ENCODE measurements around the gene ARMCX2. TPM values are rescaled to one million over a fixed set of nuclear protein-coding genes. Genes with fewer than 3 reads are reported as not detected.

The ARMCX2 gene
- polyA plus RNA-seq, 2 of the 4 experiments (the other 2 are of a cell fraction): 0.13 TPM; not detected in 1

GRCh38 chrX:101686574-101686973 is 26.9 kb upstream of the ARMCX2 start:
- no peak for TF ChIP-seq RCOR1 (IDR thresholded peaks at IDR 0.05; ENCODE audit: low read depth, low read length)
- TF ChIP-seq EP300 (IDR thresholded peaks at IDR 0.05): no peak
- no peak for TF ChIP-seq USF2 (IDR thresholded peaks at IDR 0.05)
- no peak for TF ChIP-seq SREBF2 (IDR thresholded peaks at IDR 0.05)
- TF ChIP-seq BHLHE40 (IDR thresholded peaks at IDR 0.05; ENCODE audit: low read depth, low read length): no peak
- no peak for TF ChIP-seq ZSCAN20 (CRISPR knock-in tag; IDR thresholded peaks at IDR 0.05)
- TF ChIP-seq PHF8 (IDR thresholded peaks at IDR 0.05; ENCODE audit: borderline replicate concordance, low read depth): no peak
- TF ChIP-seq HOXB13 (CRISPR knock-in tag; IDR thresholded peaks at IDR 0.05; ENCODE audit: low read depth): no peak
- no peak for TF ChIP-seq CHD2 (IDR thresholded peaks at IDR 0.05; ENCODE audit: low read length, partially characterized antibody)
- no peak for TF ChIP-seq CTCF (IDR thresholded peaks at IDR 0.05)
- TF ChIP-seq JUN (IDR thresholded peaks at IDR 0.05): no peak
- TF ChIP-seq MYC (IDR thresholded peaks at IDR 0.05; ENCODE audit: borderline replicate concordance, low read length): no peak
- no peak for TF ChIP-seq EHMT2 (IDR thresholded peaks at IDR 0.05; ENCODE audit: low read depth)
- no peak for TF ChIP-seq TFCP2L1 (CRISPR knock-in tag; IDR thresholded peaks at IDR 0.05)
- no peak for TF ChIP-seq HEYL (CRISPR knock-in tag; IDR thresholded peaks at IDR 0.05)
- TF ChIP-seq POLR2A (IDR thresholded peaks at IDR 0.05; ENCODE audit: low read length): no peak
- TF ChIP-seq SMC3 (IDR thresholded peaks at IDR 0.05): no peak
- ATAC-seq: no peak

GRCh38 chrX:101685923-101686322 is 26.3 kb upstream of the ARMCX2 start:
- no peak for TF ChIP-seq TFCP2L1 (CRISPR knock-in tag; IDR thresholded peaks at IDR 0.05)
- no peak for TF ChIP-seq CEBPB (IDR thresholded peaks at IDR 0.05)
- TF ChIP-seq ZC3H11A (IDR thresholded peaks at IDR 0.05): no peak
- no peak for TF ChIP-seq POLR2AphosphoS2 (conservative IDR thresholded peaks at IDR 0.05; ENCODE audit: low read length)
- no peak for TF ChIP-seq RCOR1 (IDR thresholded peaks at IDR 0.05; ENCODE audit: low read depth, low read length)
- H3K9me3 ChIP-seq: no peaks in the 10 kb centered on the region
- no peaks in the 10 kb centered on the region for H3K4me1 ChIP-seq
- POLR2A ChIA-PET: no interaction called here
- FAIRE-seq: no peak
- no peak overlapping the region for H3K4me2 ChIP-seq
- H3K4me3 ChIP-seq: no peak overlapping the region
- DNase-seq (ENCODE audit: low read depth in 1 of 2, low spot score in 1 of 2): no peak
- no peak for ATAC-seq
- no peak overlapping the region for H3K27ac ChIP-seq
- CTCF ChIA-PET: no interaction called here

More at GRCh38 chrX:101686574-101686973, 26.9 kb upstream of the ARMCX2 start:
- H3K9me3 ChIP-seq: no peaks in the 10 kb centered on the region
- H3K4me3 ChIP-seq: no peak overlapping the region
- H3K27ac ChIP-seq: no peak overlapping the region
- H3K4me1 ChIP-seq: no peaks in the 10 kb centered on the region
- whole genome bisulfite sequencing (ENCODE audit: missing lambda C conversion rate): 10% methylated on average over 2 of the region's 2 CpGs
- DNase-seq (ENCODE audit: low read depth in 1 of 2, low spot score in 1 of 2) (no peak), FAIRE-seq (no peak)
- POLR2A ChIA-PET: no interaction called here
- no peak overlapping the region for H3K4me2 ChIP-seq
- CTCF ChIA-PET: no interaction called here

- no peak overlapping the region for H3K27ac ChIP-seq
- H3K9me3 ChIP-seq: no peaks in the 10 kb centered on the region
- TF ChIP-seq TP53 (CRISPR knock-in tag; IDR thresholded peaks at IDR 0.05) (no peak), SMC3 (IDR thresholded peaks at IDR 0.05) (no peak), RNF2 (IDR thresholded peaks at IDR 0.05; ENCODE audit: borderline replicate concordance, low read depth) (no peak), USF2 (IDR thresholded peaks at IDR 0.05) (no peak), KDM1A (IDR thresholded peaks at IDR 0.05; ENCODE audit: low read depth) (no peak), RCOR1 (IDR thresholded peaks at IDR 0.05; ENCODE audit: low read depth, low read length) (no peak), CBX2 (IDR thresholded peaks at IDR 0.05; ENCODE audit: borderline replicate concordance, low read depth) (no peak), HDAC2 (IDR thresholded peaks at IDR 0.05) (no peak)
- no peak for ATAC-seq
- no peak for DNase-seq (ENCODE audit: low read depth in 1 of 2, low spot score in 1 of 2)
- ChIA-PET POLR2A (no interaction called here), CTCF (no interaction called here)
- H3K4me2 ChIP-seq: no peak overlapping the region
- H3K4me1 ChIP-seq: no peaks in the 10 kb centered on the region
- 8% methylated on average over 2 of the region's 2 CpGs for WGBS (ENCODE audit: missing lambda C conversion rate)
- FAIRE-seq: no peak
- no peak overlapping the region for H3K4me3 ChIP-seq
Measured at GRCh38 chrX:101682723-101683122, 23.1 kb upstream of the ARMCX2 start.

All from A549 (cell line).